SK-N-MC (cell line): ENCODE data around the gene ZFP36.

Source experiments
- EZH2 ChIP-seq: fragments of 200-600 bp; sonication (generic); IDR thresholded peaks from one replicate; pipeline ENCODE4 v1.6.1; 2017; ENCODE audit warnings: antibody characterized with exemption
- POLR2AphosphoS5 ChIP-seq: IDR thresholded peaks from 2 replicates; pipeline ENCODE4 v1.6.1; 2012; ENCODE audit warnings: mild to moderate bottlenecking, low read depth, low read length, borderline replicate concordance

DNA sequence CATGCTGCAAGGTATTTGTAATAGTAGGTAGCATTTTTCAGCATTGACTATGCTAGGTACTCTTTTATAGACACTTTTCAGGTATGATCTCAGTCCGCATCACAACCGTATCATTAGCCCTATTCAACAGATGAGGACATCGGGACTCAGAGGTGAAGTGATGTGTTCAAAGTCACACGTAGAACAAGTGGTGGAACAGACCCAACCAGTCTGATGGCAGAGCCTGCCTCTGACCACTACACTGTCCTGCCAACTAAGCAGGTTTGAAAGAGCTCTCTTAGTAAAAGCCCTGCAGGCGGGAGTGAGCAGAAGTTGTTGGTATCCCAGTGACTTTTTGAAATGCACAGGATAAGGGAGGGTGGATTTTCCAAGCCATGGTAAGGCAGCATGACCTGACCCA, 35.9 kb upstream of the ZFP36 start:
- TF ChIP-seq EZH2 (no peak), POLR2AphosphoS5 (no peak)
